Ammon's horn (tissue), 1 donor: Measurements from ENCODE around the gene HDAC7.
A peak's percentile ranks its signal among the peaks of the same experiment; 100 is the strongest.

Experiments
- DNase-seq: peaks from one replicate; pipeline ENCODE4 v3.0.0-alpha.2; 2016; ENCODE audit warnings: low spot score

Gene HDAC7

DNA sequence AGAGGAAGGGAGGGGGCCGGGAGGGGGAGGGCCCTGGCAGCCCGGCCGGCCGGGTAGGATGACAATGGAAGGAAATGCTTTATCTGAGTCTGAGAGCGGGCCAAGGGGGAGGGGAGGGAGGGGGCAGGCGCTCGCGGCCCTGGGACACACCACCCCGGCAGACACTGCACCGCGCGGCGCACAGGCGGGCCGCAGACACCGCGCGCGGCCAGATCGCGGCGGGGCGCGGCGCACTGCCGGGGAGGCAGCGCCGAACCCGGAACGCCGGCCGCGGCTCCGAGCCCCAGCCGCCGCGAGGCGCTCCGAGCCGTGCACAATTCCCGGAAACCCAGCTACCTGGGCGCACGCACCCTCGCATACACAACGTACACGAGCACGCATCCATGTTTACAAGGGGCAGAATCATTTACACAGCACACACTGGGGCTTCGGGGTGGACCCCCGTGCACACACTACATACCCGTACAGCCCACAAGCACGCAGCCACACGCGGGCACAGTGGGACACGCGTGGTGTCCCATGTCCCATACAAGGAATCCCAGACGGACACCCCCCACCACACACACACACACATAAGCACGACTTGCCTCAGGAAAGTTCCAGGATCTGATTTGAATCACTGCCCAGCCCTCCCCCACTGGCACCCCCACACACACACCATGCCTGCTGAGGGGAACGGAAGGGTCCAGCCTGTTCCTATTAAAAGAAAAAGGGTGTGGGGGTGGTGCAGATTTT, at the start of gene HDAC7:
Gene HDAC7, minus strand, starts transcription at position 8 of the 735 bp plus-strand sequence. CDS start 118 bp downstream, outside the sequence.
- DNase-seq, result peak; percentile 85

DNA sequence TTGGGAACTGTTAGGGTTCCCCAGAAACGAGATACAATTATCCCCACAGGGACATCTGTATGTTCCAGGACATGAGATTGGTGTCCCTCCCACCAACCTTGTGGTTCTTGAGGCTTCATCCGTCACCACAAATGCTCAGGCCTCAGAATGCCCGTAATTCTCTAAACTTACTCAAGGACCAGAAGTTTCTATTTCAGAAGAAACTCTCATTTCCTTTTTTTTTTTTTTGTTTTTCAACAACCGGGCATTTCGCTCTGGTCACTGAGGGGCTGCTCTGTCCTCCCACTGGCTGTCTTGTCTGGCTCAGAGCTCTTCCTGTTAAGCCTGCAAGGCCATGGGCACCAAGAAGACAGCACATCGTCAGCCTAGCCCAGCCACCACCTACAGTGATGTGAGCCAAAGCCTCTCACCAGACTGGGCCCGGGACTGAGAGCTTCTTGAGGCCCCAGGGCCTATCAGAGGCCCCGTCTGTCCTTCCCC, 48.9 kb upstream of the HDAC7 start:
- peak; percentile 36 for DNase-seq

DNA sequence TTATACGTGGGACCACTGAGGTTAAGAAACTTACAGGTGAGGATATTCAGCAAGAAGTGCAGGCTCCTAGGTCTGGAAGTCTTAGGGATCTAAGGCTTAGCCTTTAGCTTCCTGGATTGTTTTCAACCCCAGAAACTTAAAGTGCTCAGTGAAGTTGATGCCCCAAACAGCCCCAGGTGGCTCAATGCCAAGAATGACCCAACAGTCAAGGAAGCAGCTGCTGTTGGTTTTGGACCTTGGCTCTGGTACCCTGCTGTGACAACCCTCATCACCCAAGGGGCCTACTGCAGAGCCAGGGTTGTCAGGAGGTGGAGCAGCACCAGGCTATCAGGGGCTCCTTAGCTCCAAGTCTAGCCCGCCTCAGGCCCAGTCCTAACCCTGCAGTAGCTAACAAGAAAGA, 48.3 kb upstream of the HDAC7 start:
- no peak for DNase-seq

GRCh38 chr12:47867495-47867941, 47.8 kb upstream of the HDAC7 start:
- no peak for DNase-seq

- no peak for DNase-seq
Observed at GRCh38 chr12:47864646-47865235, 45.0 kb upstream of the HDAC7 start.

DNA sequence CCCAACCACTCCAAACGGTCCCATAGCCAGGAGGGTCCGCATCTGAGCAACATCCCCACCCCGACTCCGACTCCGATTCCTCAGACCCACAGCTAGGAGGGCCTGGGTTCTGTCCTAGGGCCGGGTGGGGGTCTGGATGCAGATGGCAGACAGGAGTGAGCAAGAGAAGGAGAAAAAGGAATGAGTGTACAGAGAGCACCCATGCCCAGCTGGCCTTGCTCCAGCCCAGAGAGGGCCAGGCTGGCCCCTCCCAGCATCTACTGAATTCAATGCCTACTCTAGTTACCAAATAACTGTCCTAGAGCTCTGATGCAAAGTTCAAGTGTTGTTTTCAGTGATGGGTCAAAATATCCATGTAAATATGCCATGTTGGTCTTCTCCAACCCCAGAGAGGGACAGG, 44.3 kb upstream of the HDAC7 start:
- no peak for DNase-seq

DNA sequence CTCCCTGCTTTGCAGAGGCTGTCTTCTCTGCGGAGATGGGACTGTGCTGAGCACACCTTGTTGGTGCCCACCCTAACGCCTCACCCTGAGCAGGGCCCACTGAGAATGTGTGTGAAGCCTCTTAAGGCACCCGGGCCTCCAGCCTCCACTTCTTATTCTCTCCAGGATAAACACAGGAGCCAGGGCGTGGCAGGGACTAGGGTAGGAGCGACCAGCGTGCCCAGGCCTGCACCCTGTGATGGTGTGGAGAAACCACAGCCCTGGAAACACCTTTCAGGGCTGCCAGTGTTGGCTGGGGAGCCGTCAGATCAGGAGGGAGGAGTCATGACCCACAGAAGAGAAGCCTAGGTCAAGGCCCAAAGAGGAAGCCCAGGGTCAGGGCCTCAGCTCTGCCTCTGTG, 43.8 kb upstream of the HDAC7 start:
- DNase-seq, result no peak

GRCh38 chr12:47862881-47863280, 43.2 kb upstream of the HDAC7 start:
- no peak for DNase-seq

DNA sequence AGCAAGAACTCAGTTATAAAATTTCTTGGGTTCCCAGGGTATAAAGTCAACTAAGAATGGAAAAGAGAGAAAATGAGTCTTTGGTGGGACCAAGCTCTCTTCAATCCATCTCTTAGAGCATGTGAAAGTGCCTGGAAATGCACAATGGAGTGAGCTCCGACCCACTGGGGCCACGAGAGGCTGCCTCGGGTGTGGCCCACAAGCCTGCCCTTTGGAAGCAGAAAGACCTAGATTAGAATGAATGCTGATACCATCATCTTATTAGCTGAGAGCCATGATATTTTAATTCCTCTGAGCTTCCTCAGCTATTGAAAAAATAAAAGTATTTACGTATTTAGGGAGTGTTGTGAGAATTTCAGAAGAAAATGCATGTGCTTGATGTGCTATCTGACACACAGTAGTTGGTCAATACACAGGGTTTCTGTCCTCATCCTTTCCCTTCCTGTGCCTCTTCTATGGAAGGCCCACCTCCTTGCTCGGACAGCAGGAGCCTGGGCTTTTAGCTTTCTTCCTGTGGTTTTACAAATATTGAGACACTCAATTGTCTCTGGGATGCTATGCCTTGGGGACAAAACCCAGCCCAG, 42.6 kb upstream of the HDAC7 start:
- DNase-seq, result no peak

DNA sequence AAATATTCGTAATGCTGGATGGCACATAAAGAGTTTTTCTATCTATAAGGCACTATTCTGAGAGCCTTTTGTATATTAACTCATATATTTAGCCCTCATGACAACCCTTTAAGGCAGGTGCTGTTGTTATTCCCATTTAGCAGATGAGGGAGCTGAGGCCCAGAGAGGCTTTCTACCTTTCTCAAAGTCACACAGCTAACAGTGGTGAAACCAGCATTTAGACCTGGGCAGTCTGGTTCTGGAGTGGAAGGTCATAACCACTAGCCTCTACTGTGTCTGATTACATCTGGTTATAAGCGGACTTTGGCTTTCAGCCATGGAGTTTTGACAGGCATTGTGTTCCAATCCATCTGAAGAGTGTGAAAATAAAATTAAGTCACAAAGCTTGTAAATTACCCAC, 41.2 kb upstream of the HDAC7 start:
- no peak for DNase-seq

GRCh38 chr12:47860279-47860841, 40.7 kb upstream of the HDAC7 start:
- DNase-seq, result no peak

GRCh38 chr12:47858511-47859266, 39.0 kb upstream of the HDAC7 start:
- no peak for DNase-seq

DNA sequence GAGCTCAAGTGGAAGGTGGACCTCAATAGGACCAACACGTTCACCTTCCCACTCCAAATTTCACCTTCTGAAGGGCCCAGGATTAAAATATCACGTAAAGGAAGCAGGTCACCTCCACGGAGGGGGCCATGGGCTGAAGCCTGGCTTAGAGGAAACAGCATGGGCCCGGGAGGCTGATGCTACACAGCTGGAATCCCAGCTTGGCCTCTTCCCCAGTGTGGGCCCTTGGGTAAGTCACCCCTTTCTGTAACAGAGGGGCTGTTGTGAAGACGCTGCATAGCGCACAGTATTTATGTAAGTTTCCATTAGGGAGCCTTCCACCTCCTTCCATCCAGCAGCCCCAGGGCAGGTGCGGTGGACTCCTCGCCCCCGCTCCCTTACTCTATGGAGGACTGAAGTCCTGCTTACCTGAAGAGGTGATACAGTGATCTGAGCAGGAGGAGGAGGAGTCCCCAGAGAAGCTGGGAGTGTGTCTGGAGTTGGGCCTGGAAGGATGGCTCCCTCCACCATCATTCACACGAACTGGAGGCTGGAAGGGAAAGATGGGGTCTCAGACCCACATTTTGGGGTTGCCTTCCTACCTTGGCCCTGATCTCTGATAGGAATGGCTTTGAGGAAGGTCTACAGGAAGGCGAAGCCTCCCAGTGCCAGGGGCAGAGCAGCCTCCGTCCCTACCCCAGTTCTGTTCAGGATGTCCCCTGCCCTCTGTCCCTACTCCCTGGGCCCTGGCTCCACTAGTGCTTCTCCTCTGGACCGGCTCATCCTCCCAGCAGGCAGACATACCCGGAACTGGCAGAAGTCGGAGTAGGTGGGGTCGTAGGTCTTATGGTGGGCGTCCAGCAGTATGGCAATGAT, 37.2 kb upstream of the HDAC7 start:
- DNase-seq, result no peak

- no peak for DNase-seq
Observed at GRCh38 chr12:47856094-47856493, 36.4 kb upstream of the HDAC7 start.

GRCh38 chr12:47855502-47855901, 35.8 kb upstream of the HDAC7 start:
- no peak for DNase-seq

DNA sequence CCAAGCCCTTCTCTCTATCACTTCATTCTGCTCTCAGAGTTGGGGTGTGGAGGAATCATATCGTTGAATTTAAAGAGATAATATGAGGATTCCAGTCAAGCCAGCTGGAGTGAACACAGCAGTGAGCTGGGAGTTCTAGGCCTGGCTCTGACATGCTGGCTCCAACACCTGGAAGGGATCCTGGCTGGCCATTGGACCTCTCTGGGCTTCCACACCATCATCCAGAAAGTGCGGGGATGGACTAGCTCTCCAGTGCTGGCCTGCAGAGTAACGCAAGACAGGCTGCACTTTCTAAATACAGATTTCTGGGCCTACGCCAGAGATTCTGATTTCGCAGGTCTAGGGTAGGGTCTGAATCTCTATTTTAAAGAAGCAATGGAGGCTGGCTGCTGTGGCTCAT, 34.8 kb upstream of the HDAC7 start:
- DNase-seq, result no peak

GRCh38 chr12:47852096-47852571, 32.4 kb upstream of the HDAC7 start:
- no peak for DNase-seq

DNA sequence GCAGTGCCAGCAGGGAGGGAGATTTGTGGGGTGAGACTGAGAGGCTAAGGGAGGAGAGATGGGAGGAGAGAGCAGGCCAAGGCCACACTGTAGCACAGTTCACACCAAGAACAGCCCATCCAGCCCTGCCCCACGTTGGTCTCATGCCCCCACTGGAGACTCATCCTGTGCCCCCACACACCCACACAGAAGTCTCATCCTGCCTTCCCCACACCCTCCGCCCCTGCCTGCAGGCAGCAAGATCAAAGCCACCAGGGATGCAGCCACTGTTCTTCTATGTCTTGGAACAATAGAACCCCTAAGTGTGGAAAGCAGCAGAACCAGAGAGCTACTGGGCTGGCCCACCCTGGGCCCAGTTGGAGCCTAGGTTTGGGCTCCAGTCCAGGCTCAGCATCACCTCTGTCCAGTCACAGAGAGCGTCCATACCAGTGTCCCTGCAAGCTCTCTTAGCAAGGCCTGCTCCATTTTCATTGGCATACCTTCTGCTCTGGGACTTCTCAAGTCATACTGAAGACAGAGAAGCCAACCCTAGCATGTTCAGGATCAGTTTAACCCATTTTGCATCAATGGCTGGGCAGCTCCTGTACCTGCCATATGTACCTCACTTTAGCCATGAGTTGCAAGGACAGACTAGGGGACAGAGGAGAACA, 31.7 kb upstream of the HDAC7 start:
- DNase-seq, result no peak

- DNase-seq, result no peak
Observed at GRCh38 chr12:47850153-47851084, 30.7 kb upstream of the HDAC7 start.
